OCI-LY3 (cell line): ENCODE results near the gene DOCK2.

Experiments used
- H2AFZ ChIP-seq: fragments of 200-600, 300-600 bp; shearing (Covaris generic); 2 replicates; pipeline ENCODE4 v1.6.0; 2014; ENCODE audit warnings: antibody characterized with exemption, low read depth, low read length
- H3K27ac ChIP-seq: fragments of 200-600, 300-600 bp; sonication (generic); 2 replicates; pipeline ENCODE4 v1.5.1; 2014; ENCODE audit warnings: mild to moderate bottlenecking, low read length, moderate library complexity, mixed read lengths
- H3K27me3 ChIP-seq: fragments of 200-600, 300-600 bp; sonication (generic); 2 replicates; pipeline ENCODE4 v1.6.1; 2014; ENCODE audit warnings: low read depth, low read length, mixed read lengths
- H3K36me3 ChIP-seq: fragments of 200-600, 300-600 bp; sonication (generic); replicated peaks from 2 replicates; pipeline ENCODE3; 2014; ENCODE audit warnings: low read depth, low read length, mixed read lengths
- H3K4me1 ChIP-seq: fragments of 300-600, 200-600 bp; sonication (generic); 2 replicates; pipeline ENCODE4 v1.6.1; 2014; ENCODE audit warnings: low read length, mixed read lengths
- H3K4me2 ChIP-seq: fragments of 200-600, 300-600 bp; sonication (generic); 2 replicates; pipeline ENCODE4 v1.6.1; 2014; ENCODE audit warnings: low read length, mixed read lengths
- H3K4me3 ChIP-seq: fragments of 300-600, 200-600 bp; sonication (generic); 2 replicates; pipeline ENCODE4 v1.5.1; 2014; ENCODE audit warnings: antibody characterized with exemption, mild to moderate bottlenecking, low read length, moderate library complexity
- H3K79me2 ChIP-seq: fragments of 300-600, 200-600 bp; shearing (Covaris generic); 2 replicates; pipeline ENCODE4 v1.6.1; 2014; ENCODE audit warnings: mild to moderate bottlenecking, low read length, mixed read lengths
- H3K9ac ChIP-seq: fragments of 300-600, 200-600 bp; shearing (Covaris generic); 2 replicates; pipeline ENCODE4 v1.6.0; 2014; ENCODE audit warnings: mild to moderate bottlenecking, low read length, moderate library complexity
- H3K9me3 ChIP-seq: fragments of 200-600, 300-600 bp; shearing (Covaris generic); 2 replicates; pipeline ENCODE4 v1.6.1; 2014; ENCODE audit warnings: low read length, mixed read lengths; ENCODE audit not compliant: insufficient read depth
- H4K20me1 ChIP-seq: fragments of 200-600, 300-600 bp; sonication (generic); 2 replicates; pipeline ENCODE4 v1.6.1; 2016; ENCODE audit warnings: low read length, mixed read lengths; ENCODE audit not compliant: insufficient read depth
- EZH2phosphoT487 ChIP-seq: fragments of 200-600 bp; shearing (Covaris generic); IDR thresholded peaks from 2 replicates; pipeline ENCODE4 v1.6.1; 2018; ENCODE audit warnings: antibody characterized with exemption, mixed run types, low read depth
- TF ChIP-seq, protein P1 (sequence below): fragments of 200-600, 300-600 bp; sonication (generic); IDR thresholded peaks from 2 replicates; pipeline ENCODE4 v1.5.1; 2014; ENCODE audit warnings: antibody characterized with exemption, low read length, low read depth

DOCK2 gene

DNA sequence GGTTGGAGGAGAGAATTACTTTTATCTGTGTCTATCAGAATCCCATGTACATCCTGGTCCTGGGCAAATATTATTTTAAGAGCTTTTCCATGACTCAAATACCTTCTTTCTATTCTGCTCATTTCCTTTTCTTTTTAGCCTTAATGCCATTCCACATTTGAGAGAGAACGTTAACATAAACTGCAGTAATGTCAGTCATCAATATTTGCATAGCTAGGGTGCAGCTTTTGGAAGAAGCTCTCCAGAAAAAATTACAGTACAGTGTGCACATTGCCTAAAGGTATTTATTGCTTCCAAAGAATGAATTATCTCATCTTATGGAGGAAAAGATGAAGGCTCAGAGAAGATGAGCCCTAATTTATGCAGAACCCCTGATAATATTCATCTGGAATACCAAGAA, 284.9 kb downstream of the DOCK2 start:
- H2AFZ ChIP-seq, result no peak overlapping the region
- H3K4me1 ChIP-seq, result peaks cover 12% of the 10 kb centered on the region
- H3K4me3 ChIP-seq, result no peak overlapping the region
- H3K36me3 ChIP-seq, result no peaks in the 10 kb centered on the region
- no peaks in the 10 kb centered on the region for H3K9me3 ChIP-seq
- no peak overlapping the region for H3K4me2 ChIP-seq
- no peak for TF ChIP-seq EZH2phosphoT487
- TF ChIP-seq, protein P1, sequence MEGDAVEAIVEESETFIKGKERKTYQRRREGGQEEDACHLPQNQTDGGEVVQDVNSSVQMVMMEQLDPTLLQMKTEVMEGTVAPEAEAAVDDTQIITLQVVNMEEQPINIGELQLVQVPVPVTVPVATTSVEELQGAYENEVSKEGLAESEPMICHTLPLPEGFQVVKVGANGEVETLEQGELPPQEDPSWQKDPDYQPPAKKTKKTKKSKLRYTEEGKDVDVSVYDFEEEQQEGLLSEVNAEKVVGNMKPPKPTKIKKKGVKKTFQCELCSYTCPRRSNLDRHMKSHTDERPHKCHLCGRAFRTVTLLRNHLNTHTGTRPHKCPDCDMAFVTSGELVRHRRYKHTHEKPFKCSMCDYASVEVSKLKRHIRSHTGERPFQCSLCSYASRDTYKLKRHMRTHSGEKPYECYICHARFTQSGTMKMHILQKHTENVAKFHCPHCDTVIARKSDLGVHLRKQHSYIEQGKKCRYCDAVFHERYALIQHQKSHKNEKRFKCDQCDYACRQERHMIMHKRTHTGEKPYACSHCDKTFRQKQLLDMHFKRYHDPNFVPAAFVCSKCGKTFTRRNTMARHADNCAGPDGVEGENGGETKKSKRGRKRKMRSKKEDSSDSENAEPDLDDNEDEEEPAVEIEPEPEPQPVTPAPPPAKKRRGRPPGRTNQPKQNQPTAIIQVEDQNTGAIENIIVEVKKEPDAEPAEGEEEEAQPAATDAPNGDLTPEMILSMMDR, result no peak
- no peaks in the 10 kb centered on the region for H3K27me3 ChIP-seq
- H3K27ac ChIP-seq, result no peak overlapping the region
- H3K9ac ChIP-seq, result no peak overlapping the region
- no peaks in the 10 kb centered on the region for H3K79me2 ChIP-seq
- peaks cover 13% of the 10 kb centered on the region for H4K20me1 ChIP-seq

DNA sequence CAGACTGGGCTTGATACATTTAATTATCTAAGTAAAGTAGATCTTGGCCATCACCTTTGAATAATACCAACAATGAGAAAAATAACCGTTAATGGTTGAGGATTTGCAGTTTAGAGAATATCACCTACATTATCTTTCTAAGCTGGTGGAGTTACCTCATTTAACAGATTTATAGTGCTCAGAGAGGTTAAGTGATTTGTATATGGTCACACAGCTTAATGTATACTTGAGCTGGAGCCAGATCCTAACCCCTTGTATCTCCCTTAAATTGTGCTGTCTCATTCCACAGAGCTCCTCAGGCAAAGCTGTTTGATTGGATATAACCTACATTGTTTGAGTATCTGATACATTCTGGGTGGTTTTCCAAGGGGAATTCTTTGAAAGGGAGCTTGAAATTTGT, 285.4 kb downstream of the DOCK2 start:
- Histone ChIP-seq H3K4me1 (peaks cover 12% of the 10 kb centered on the region), H3K36me3 (no peaks in the 10 kb centered on the region), H3K27ac (no peak overlapping the region), H3K9ac (no peak overlapping the region), H3K9me3 (no peaks in the 10 kb centered on the region), H4K20me1 (peaks cover 13% of the 10 kb centered on the region), H3K4me3 (no peak overlapping the region), H3K27me3 (no peaks in the 10 kb centered on the region), H3K4me2 (no peak overlapping the region), H3K79me2 (no peaks in the 10 kb centered on the region), H2AFZ (no peak overlapping the region)
- TF ChIP-seq EZH2phosphoT487, result no peak
- TF ChIP-seq, protein P1, result no peak

- Histone ChIP-seq H3K36me3 (no peaks in the 10 kb centered on the region), H3K9ac (no peak overlapping the region), H3K9me3 (no peaks in the 10 kb centered on the region), H4K20me1 (peaks cover 16% of the 10 kb centered on the region), H2AFZ (no peak overlapping the region), H3K4me3 (no peak overlapping the region), H3K4me1 (peaks cover 12% of the 10 kb centered on the region), H3K79me2 (no peaks in the 10 kb centered on the region), H3K27me3 (no peaks in the 10 kb centered on the region), H3K4me2 (no peak overlapping the region), H3K27ac (no peak overlapping the region)
- TF ChIP-seq, protein P1, result no peak
- TF ChIP-seq EZH2phosphoT487, result no peak
These were observed 286.9 kb downstream of the DOCK2 start for GRCh38 chr5:169923988-169924387.

GRCh38 chr5:169933127-169933526, 296.1 kb downstream of the DOCK2 start:
- H3K79me2 ChIP-seq, result no peaks in the 10 kb centered on the region
- peaks cover 8% of the 10 kb centered on the region for H4K20me1 ChIP-seq
- H3K27ac ChIP-seq, result no peak overlapping the region

More at GRCh38 chr5:169933127-169933526, 296.1 kb downstream of the DOCK2 start:
- no peak for TF ChIP-seq EZH2phosphoT487
- TF ChIP-seq, protein P1, result no peak
- Histone ChIP-seq H3K4me3 (no peak overlapping the region), H3K36me3 (no peaks in the 10 kb centered on the region), H3K27me3 (no peaks in the 10 kb centered on the region), H3K9me3 (no peaks in the 10 kb centered on the region), H3K9ac (no peak overlapping the region), H3K4me2 (no peak overlapping the region), H2AFZ (no peak overlapping the region), H3K4me1 (no peaks in the 10 kb centered on the region)
